ENCODE results near the gene MDH2. TPM values are rescaled to one million over a fixed set of nuclear protein-coding genes. Genes with fewer than 3 reads are reported as not detected.

The MDH2 gene
- total RNA-seq, 4 donors from 2014 or later = 92.5 to 160 (median 131) TPM

- intact Hi-C loops (cut with DNase I) = no loop called here
- WGBS, 2 donors = 91 to 96% methylated on average over 28 to 38 of the region's 47 CpGs
- Histone ChIP-seq H3K4me1 (peaks cover 8 to 35% (median 8%) of the 10 kb centered on the region in 3 donors), H3K36me3 (peaks cover 0 to 5% (median 0%) of the 10 kb centered on the region in 3 donors), H3K9me3 (peaks cover 0 to 6% (median 0%) of the 10 kb centered on the region in 3 donors), H3K4me3 (no peak overlapping the region), H3K27me3 (no peaks in the 10 kb centered on the region), H3K27ac (no peak overlapping the region)
- DNase-seq = no peak
- TF ChIP-seq CTCF (IDR thresholded peaks at IDR 0.05) = no peak
- no peak for TF ChIP-seq POLR2A (IDR thresholded peaks at IDR 0.05)
Measured at GRCh38 chr7:76072243-76073148, 24.6 kb downstream of the MDH2 start.

GRCh38 chr7:76073335-76073990, 25.6 kb downstream of the MDH2 start:
- DNase-seq = no peak
- no peak for TF ChIP-seq CTCF (IDR thresholded peaks at IDR 0.05)
- TF ChIP-seq POLR2A (IDR thresholded peaks at IDR 0.05) = no peak

GRCh38 chr7:76074306-76074971, 26.5 kb downstream of the MDH2 start:
- H3K27ac ChIP-seq = no peak overlapping the region
- H3K4me3 ChIP-seq = no peak overlapping the region
- WGBS, 2 donors = 92 to 100% methylated on average over 16 to 33 of the region's 35 CpGs
- TF ChIP-seq CTCF (IDR thresholded peaks at IDR 0.05) = no peak
- no peak for TF ChIP-seq POLR2A (IDR thresholded peaks at IDR 0.05)
- H3K4me1 ChIP-seq = peaks cover 4 to 26% (median 5%) of the 10 kb centered on the region in 3 donors
- no peaks in the 10 kb centered on the region for H3K27me3 ChIP-seq
- intact Hi-C loops (cut with DNase I) = no loop called here
- H3K9me3 ChIP-seq = peaks cover 0 to 6% (median 0%) of the 10 kb centered on the region in 3 donors
- no peak for DNase-seq
- no peaks in the 10 kb centered on the region for H3K36me3 ChIP-seq

More at GRCh38 chr7:76073335-76073990, 25.6 kb downstream of the MDH2 start:
- H3K9me3 ChIP-seq = peaks cover 0 to 6% (median 0%) of the 10 kb centered on the region in 3 donors
- H3K27me3 ChIP-seq = no peaks in the 10 kb centered on the region
- no peak overlapping the region for H3K27ac ChIP-seq
- H3K36me3 ChIP-seq = no peaks in the 10 kb centered on the region
- WGBS, 2 donors = 90 to 96% methylated on average over 25 to 33 of the region's 45 CpGs
- peaks cover 8 to 35% (median 8%) of the 10 kb centered on the region in 3 donors for H3K4me1 ChIP-seq
- no peak overlapping the region for H3K4me3 ChIP-seq
- intact Hi-C loops (cut with DNase I) = no loop called here

GRCh38 chr7:76074972-76075370, 27.1 kb downstream of the MDH2 start:
- H3K4me3 ChIP-seq = no peak overlapping the region
- H3K27me3 ChIP-seq = no peaks in the 10 kb centered on the region
- H3K36me3 ChIP-seq = no peaks in the 10 kb centered on the region
- peaks cover 0 to 6% (median 0%) of the 10 kb centered on the region in 3 donors for H3K9me3 ChIP-seq
- peaks cover 0 to 20% (median under 1%) of the 10 kb centered on the region in 3 donors for H3K4me1 ChIP-seq
- intact Hi-C loops (cut with DNase I) = no loop called here
- no peak overlapping the region for H3K27ac ChIP-seq
- TF ChIP-seq POLR2A (IDR thresholded peaks at IDR 0.05) (no peak), CTCF (IDR thresholded peaks at IDR 0.05) (no peak)
- DNase-seq = no peak
- WGBS, 2 donors = 86 to 100% methylated on average over 1 to 3 of the region's 4 CpGs

Measured in esophagus squamous epithelium (tissue), 5 donors.